Endothelial cell of umbilical vein (primary cell): Measurements from ENCODE around the gene RIC8B. TPM values are rescaled to one million over a fixed set of nuclear protein-coding genes. Genes with fewer than 3 reads are reported as not detected.

Source experiments
- BruUV-seq: library from RNA; stranded (reverse); fragments of 400-500 nt; replicated peaks from 2 replicates; lab custom pipeline; 2021; lab: Mats Ljungman, UMichigan
- CTCF ChIA-PET: fragments of 300-600, 350-600 bp; sonication (Branson Sonifier 250); formaldehyde crosslinking; loops from one replicate; lab custom pipeline; 2021; ENCODE audit warnings: antibody characterized with exemption, inconsistent platforms; lab: Charles Lee
- POLR2A ChIA-PET: fragments of 300-600, 350-600 bp; sonication (Branson Sonifier 250); formaldehyde crosslinking; loops from one replicate; lab custom pipeline; 2021; ENCODE audit warnings: antibody characterized with exemption, inconsistent platforms; lab: Charles Lee
- DNase-seq: peaks from one replicate; pipeline ENCODE4 v3.0.0-alpha.2; 2011; ENCODE audit warnings: low read depth, low spot score
- FAIRE-seq: peaks from 2 replicates; lab custom pipeline; 2011; peaks lifted over from hg19 to GRCh38; lab: Jason Lieb, UNC
- H2AFZ ChIP-seq: 2 replicates; pipeline ENCODE4 v1.6.0; 2012; ENCODE audit warnings: low read depth, low read length, control low read depth, inconsistent platforms
- H3K27ac ChIP-seq: 2 replicates; pipeline ENCODE4 v1.5.1; 2011; ENCODE audit warnings: low read depth, mild to moderate bottlenecking, control low read depth, low read length, moderate library complexity; ENCODE audit not compliant: insufficient read depth
- H3K27me3 ChIP-seq, 2 experiments: 2 replicates each; pipeline versions ENCODE4 v1.6.0 to v1.6.1; 2011; ENCODE audit warnings: low read length in 2 of 2, mixed read lengths in 1 of 2; ENCODE audit not compliant: control insufficient read depth in 2 of 2, insufficient read depth in 2 of 2
- H3K36me3 ChIP-seq, 2 experiments: 2 replicates in 1 of 2; 3 replicates in 1 of 2; pipeline ENCODE4 v1.5.1; 2011; ENCODE audit warnings: low read length in 2 of 2, mild to moderate bottlenecking in 1 of 2, moderate library complexity in 1 of 2; ENCODE audit not compliant: control insufficient read depth in 2 of 2, insufficient read depth in 2 of 2; ENCODE audit errors: extremely low read depth in 1 of 2
- H3K4me1 ChIP-seq: 3 replicates; pipeline ENCODE4 v1.5.1; 2011; ENCODE audit warnings: mild to moderate bottlenecking, low read length; ENCODE audit not compliant: control insufficient read depth, insufficient read depth; ENCODE audit errors: extremely low read depth
- H3K4me2 ChIP-seq: 2 replicates; pipeline ENCODE4 v1.6.1; 2011; ENCODE audit warnings: low read length, control low read depth, mixed read lengths; ENCODE audit not compliant: insufficient read depth
- H3K4me3 ChIP-seq, 3 experiments: fragments of 200-600 bp in 1 of 3; sonication (generic), shearing (Covaris generic) in 1 of 3; replicated peaks in 1 of 3; 2 replicates each; pipeline ENCODE4 v1.5.1; 2011 to 2016; ENCODE audit warnings: control low read depth in 3 of 3, low read length in 3 of 3, mild to moderate bottlenecking in 2 of 3, inconsistent platforms in 1 of 3, low read depth in 1 of 3, moderate library complexity in 1 of 3; ENCODE audit not compliant: insufficient read depth in 1 of 3
- H3K79me2 ChIP-seq: 2 replicates; pipeline ENCODE4 v1.6.0; 2012; ENCODE audit warnings: low read length, inconsistent platforms; ENCODE audit not compliant: control insufficient read depth, insufficient read depth
- H3K9ac ChIP-seq: replicated peaks from 2 replicates; pipeline ENCODE3; 2011; ENCODE audit warnings: low read length, control low read depth; ENCODE audit not compliant: insufficient read depth; ENCODE audit errors: extremely low read depth
- H3K9me1 ChIP-seq: replicated peaks from 3 replicates; pipeline ENCODE4 v1.6.0; 2011; ENCODE audit warnings: mild to moderate bottlenecking, low read length; ENCODE audit not compliant: control insufficient read depth, insufficient read depth; ENCODE audit errors: extremely low read depth
- H3K9me3 ChIP-seq: replicated peaks from 2 replicates; pipeline ENCODE4 v1.5.1; 2012; ENCODE audit warnings: low read length, inconsistent platforms; ENCODE audit not compliant: control insufficient read depth, insufficient read depth
- H4K20me1 ChIP-seq: replicated peaks from 2 replicates; pipeline ENCODE3; 2011; ENCODE audit warnings: mild to moderate bottlenecking, low read length; ENCODE audit not compliant: control insufficient read depth, insufficient read depth; ENCODE audit errors: extremely low read depth
- EZH2 ChIP-seq: IDR thresholded peaks from 2 replicates; pipeline ENCODE4 v1.6.1; 2012; ENCODE audit warnings: borderline replicate concordance, low read depth, mild to moderate bottlenecking, moderate library complexity, low read length, inconsistent platforms; ENCODE audit not compliant: severe bottlenecking
- FOS ChIP-seq: IDR thresholded peaks from 2 replicates; pipeline ENCODE4 v1.6.1; 2011; ENCODE audit warnings: mild to moderate bottlenecking, low read length, moderate library complexity, borderline replicate concordance; ENCODE audit not compliant: insufficient read depth
- GATA2 ChIP-seq: IDR thresholded peaks from 2 replicates; pipeline ENCODE4 v1.7.0; 2011; ENCODE audit warnings: low read depth, mild to moderate bottlenecking, moderate library complexity, mixed read lengths, low read length; ENCODE audit not compliant: insufficient read length, insufficient read depth
- JUN ChIP-seq: IDR thresholded peaks from 2 replicates; pipeline ENCODE4 v1.6.1; 2011; ENCODE audit warnings: borderline replicate concordance, low read depth; ENCODE audit not compliant: insufficient read length, insufficient read depth
- MYC ChIP-seq: IDR thresholded peaks from one replicate; pipeline ENCODE4 v1.6.1; 2011; ENCODE audit warnings: mild to moderate bottlenecking, low read depth, low read length
- POLR2A ChIP-seq: IDR thresholded peaks from 2 replicates; pipeline ENCODE4 v1.6.1; 2012; ENCODE audit warnings: low read depth, mild to moderate bottlenecking, control low read depth, low read length
- POLR2AphosphoS5 ChIP-seq: IDR thresholded peaks from 2 replicates; pipeline ENCODE4 v1.6.1; 2012; ENCODE audit warnings: low read depth, mild to moderate bottlenecking, control low read depth, low read length, moderate library complexity; ENCODE audit not compliant: insufficient read depth
- dilution Hi-C: fragments of 300-500 bp; cut with MboI; formaldehyde crosslinking; loops from one replicate; pipeline ENCODE4 v1.15.0; 2019; ENCODE audit warnings: low sequenced_read_pairs; ENCODE audit not compliant: extremely low pct_ligation_motif_present
- intact Hi-C: fragments of 100-400 bp; cut with micrococcal nuclease; formaldehyde crosslinking; loops from one replicate; pipeline ENCODE4 v1.10.0; 2022
- polyA plus RNA-seq, 4 experiments: library from polyadenylated mRNA; depleted of rRNA in 3 of 4; stranded (reverse) in 3 of 4; unstranded in 1 of 4; fragments of >200 nt; gene quantifications; 2 replicates each; pipeline versions ENCODE4 v1.2.1 to v1.2.3, GENCODE V29; 2011 to 2012; ENCODE audit warnings: missing spikeins in 1 of 4
- total RNA-seq: library from RNA; stranded (reverse); gene quantifications from 2 replicates; pipeline ENCODE4 v1.2.3, GENCODE V29; 2021
- TF ChIP-seq, protein P1 (sequence below): IDR thresholded peaks from 2 replicates; pipeline ENCODE4 v1.6.1; 2011; ENCODE audit not compliant: insufficient read depth, insufficient read length
- TF ChIP-seq, protein P2 (sequence below), 2 donors: IDR thresholded peaks; 1 replicate in 1 of 2; 2 replicates in 1 of 2; pipeline ENCODE4 v1.5.1; 2011; ENCODE audit warnings: low read length in 2 of 2, mild to moderate bottlenecking in 2 of 2, moderate library complexity in 2 of 2, control low read depth in 1 of 2, inconsistent platforms in 1 of 2, low read depth in 1 of 2; ENCODE audit not compliant: insufficient read depth in 1 of 2; ENCODE audit errors: extremely low read depth in 1 of 2

The RIC8B gene
- total and polyA plus RNA-seq, 2 donors (not counting 3 experiments of a cell fraction or from before 2014, with no cell fraction given), result 4.1 to 13.7 TPM

DNA sequence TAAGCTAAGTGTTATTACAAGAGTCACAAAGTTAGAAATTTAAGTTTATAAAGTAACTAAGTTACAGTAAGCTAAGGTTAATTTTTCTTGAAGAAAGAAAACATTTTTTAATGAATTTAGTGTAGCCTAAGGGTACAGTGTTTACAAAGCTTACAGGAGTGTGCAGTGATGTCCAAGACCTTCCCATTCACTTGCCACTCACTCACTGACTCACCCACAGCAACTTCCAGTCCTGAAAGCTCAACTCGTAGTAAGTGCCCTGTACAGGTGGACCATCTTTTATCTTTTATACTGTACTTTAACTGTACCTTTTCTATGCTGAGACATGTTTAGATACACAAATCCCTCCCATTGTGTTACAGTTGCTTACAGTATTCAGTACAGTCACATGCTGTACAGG is 120.3 kb downstream of the RIC8B start:
- intact Hi-C loops (no loop called here), dilution Hi-C loops (no loop called here)
- H3K9me3 ChIP-seq, result no peaks in the 10 kb centered on the region
- H3K4me2 ChIP-seq, result no peak overlapping the region
- TF ChIP-seq, protein P1, sequence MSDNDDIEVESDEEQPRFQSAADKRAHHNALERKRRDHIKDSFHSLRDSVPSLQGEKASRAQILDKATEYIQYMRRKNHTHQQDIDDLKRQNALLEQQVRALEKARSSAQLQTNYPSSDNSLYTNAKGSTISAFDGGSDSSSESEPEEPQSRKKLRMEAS, result no peak
- no peak for TF ChIP-seq GATA2
- TF ChIP-seq, protein P2, sequence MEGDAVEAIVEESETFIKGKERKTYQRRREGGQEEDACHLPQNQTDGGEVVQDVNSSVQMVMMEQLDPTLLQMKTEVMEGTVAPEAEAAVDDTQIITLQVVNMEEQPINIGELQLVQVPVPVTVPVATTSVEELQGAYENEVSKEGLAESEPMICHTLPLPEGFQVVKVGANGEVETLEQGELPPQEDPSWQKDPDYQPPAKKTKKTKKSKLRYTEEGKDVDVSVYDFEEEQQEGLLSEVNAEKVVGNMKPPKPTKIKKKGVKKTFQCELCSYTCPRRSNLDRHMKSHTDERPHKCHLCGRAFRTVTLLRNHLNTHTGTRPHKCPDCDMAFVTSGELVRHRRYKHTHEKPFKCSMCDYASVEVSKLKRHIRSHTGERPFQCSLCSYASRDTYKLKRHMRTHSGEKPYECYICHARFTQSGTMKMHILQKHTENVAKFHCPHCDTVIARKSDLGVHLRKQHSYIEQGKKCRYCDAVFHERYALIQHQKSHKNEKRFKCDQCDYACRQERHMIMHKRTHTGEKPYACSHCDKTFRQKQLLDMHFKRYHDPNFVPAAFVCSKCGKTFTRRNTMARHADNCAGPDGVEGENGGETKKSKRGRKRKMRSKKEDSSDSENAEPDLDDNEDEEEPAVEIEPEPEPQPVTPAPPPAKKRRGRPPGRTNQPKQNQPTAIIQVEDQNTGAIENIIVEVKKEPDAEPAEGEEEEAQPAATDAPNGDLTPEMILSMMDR (IDR thresholded peaks at IDR 0.05; ENCODE audit: extremely low read depth in 1 of 2, insufficient read depth in 1 of 2, low read depth in 1 of 2, low read length in 2 of 2), result no peak
- H3K4me1 ChIP-seq, result no peaks in the 10 kb centered on the region
- peaks cover 0 to 3% of the 10 kb centered on the region in 2 experiments for H3K27me3 ChIP-seq
- CTCF ChIA-PET, result interaction anchor here (1.6 kb wide), 1 partner anchor 9 kb away, joined by 7 read pairs; no protein-coding TSS in a partner anchor
- no peaks in the 10 kb centered on the region for H4K20me1 ChIP-seq
- no peaks in the 10 kb centered on the region for H3K36me3 ChIP-seq
- H3K27ac ChIP-seq, result no peak overlapping the region
- no peak for DNase-seq
- BruUV-seq, result no TSS peak
- no peaks in the 10 kb centered on the region for H3K9me1 ChIP-seq
- H3K4me3 ChIP-seq, result no peak overlapping the region
- no peak overlapping the region for H2AFZ ChIP-seq
- no peak overlapping the region for H3K9ac ChIP-seq
- H3K79me2 ChIP-seq, result no peaks in the 10 kb centered on the region
- no peak for FAIRE-seq
- POLR2A ChIA-PET, result no interaction called here

DNA sequence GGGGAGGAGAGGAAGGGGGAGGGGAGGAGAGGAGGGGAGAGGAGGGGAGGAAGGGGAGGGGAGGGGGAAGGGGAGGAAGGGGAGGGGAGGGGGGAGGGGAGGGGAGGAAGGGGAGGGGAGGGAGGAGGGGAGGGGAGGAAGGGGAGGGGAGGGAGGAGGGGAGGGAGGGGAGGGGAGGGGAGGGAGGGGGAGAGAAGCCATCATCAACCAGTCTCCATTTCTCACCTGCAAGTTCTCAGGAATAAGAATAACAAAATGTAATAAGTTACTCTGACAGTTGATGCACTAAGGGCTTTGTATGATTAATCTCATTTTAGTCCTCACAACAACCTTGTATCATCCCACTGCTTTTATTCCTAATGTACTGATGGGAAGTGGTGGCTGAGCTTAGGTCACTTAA is 122.1 kb downstream of the RIC8B start:
- no peaks in the 10 kb centered on the region for H3K9me3 ChIP-seq
- DNase-seq (no peak), FAIRE-seq (no peak)
- H3K4me1 ChIP-seq, result no peaks in the 10 kb centered on the region
- H2AFZ ChIP-seq, result no peak overlapping the region
- no peaks in the 10 kb centered on the region for H3K79me2 ChIP-seq
- no peaks in the 10 kb centered on the region for H4K20me1 ChIP-seq
- dilution Hi-C loops, result no loop called here
- intact Hi-C loops, result no loop called here
- H3K9me1 ChIP-seq, result no peaks in the 10 kb centered on the region
- no peak overlapping the region for H3K27ac ChIP-seq
- no peak for TF ChIP-seq JUN
- TF ChIP-seq MYC, result no peak
- TF ChIP-seq FOS, result no peak
- TF ChIP-seq POLR2AphosphoS5, result no peak
- no peak for TF ChIP-seq EZH2
- TF ChIP-seq, protein P2 (IDR thresholded peaks at IDR 0.05; ENCODE audit: extremely low read depth in 1 of 2, insufficient read depth in 1 of 2, low read depth in 1 of 2, low read length in 2 of 2), result no peak
- TF ChIP-seq POLR2A, result no peak
- no TSS peak for BruUV-seq
- CTCF ChIA-PET, result interaction anchor here (1.3 to 2.6 kb wide), 3 partner anchors 9 to 539 kb away, joined by 3 to 11 read pairs (median 5); partner anchors contain the start of gene POLR3B
- no peak overlapping the region for H3K4me3 ChIP-seq
- no peak overlapping the region for H3K9ac ChIP-seq
- no peaks in the 10 kb centered on the region for H3K36me3 ChIP-seq
- H3K27me3 ChIP-seq, result peaks cover 5 to 8% of the 10 kb centered on the region in 2 experiments
- POLR2A ChIA-PET, result no interaction called here
- no peak overlapping the region for H3K4me2 ChIP-seq
